ENCODE results near the gene TEKT1. TPM values are rescaled to one million over a fixed set of nuclear protein-coding genes. Genes with fewer than 3 reads are reported as not detected.

Gene TEKT1
- total RNA-seq, 1 experiment from 2014 or later: not detected

- Histone ChIP-seq H3K36me3 (ENCODE audit: control insufficient read depth, insufficient read depth, low read length) (no peaks in the 10 kb centered on the region), H3K27me3 (ENCODE audit: control insufficient read depth, insufficient read depth, low read length) (0 out of 2 replicates have a peak, but pooled peaks cover 3% of the 10 kb centered on the region), H3K9me3 (ENCODE audit: control insufficient read depth, insufficient read depth, low read depth, low read length) (no peaks in the 10 kb centered on the region), H3K4me3 (ENCODE audit: low read depth in 2 of 2, low read length in 2 of 2) (no peak overlapping the region), H3K4me1 (ENCODE audit: control insufficient read depth, insufficient read depth, low read length) (no peaks in the 10 kb centered on the region), H3K27ac (ENCODE audit: low read length) (no peak overlapping the region)
- ChIA-PET POLR2A (no interaction called here), CTCF (interaction anchor here (0.6 kb wide), 1 partner anchor 411 kb away, joined by 3 read pairs; no protein-coding TSS in a partner anchor)
- in situ Hi-C loops (cut with HindIII; ENCODE audit: low pct_unique_long_range_greater_than_20kb, low sequenced_read_pairs): no loop called here
- intact Hi-C loops (cut with micrococcal nuclease; ENCODE audit: unreplicated experiment): no loop called here
- TF ChIP-seq POLR2AphosphoS5 (IDR thresholded peaks at IDR 0.05; ENCODE audit: low read depth, low read length): no peak
- no peak for TF ChIP-seq CTCF (IDR thresholded peaks at IDR 0.05)
- no peak for TF ChIP-seq SIN3A (IDR thresholded peaks at IDR 0.05; ENCODE audit: borderline replicate concordance, insufficient read depth, low read depth, low read length)
- TF ChIP-seq TCF7L2 (IDR thresholded peaks at IDR 0.05; ENCODE audit: low read depth, low read length): no peak
- no peak for TF ChIP-seq REST (IDR thresholded peaks at IDR 0.05; ENCODE audit: insufficient read depth in 1 of 2, low read depth in 2 of 2, low read length in 1 of 2)
- ATAC-seq (no peak), DNase-seq (ENCODE audit: low read depth, low spot score) (no peak)
- no TSS peak for BruUV-seq (replicated peaks)
These were observed 19.2 kb downstream of the TEKT1 start for GRCh38 chr17:6812295-6812694.

GRCh38 chr17:6811510-6811909 is 20.0 kb downstream of the TEKT1 start:
- no peak overlapping the region for H3K4me3 ChIP-seq (ENCODE audit: low read depth in 2 of 2, low read length in 2 of 2)
- no peaks in the 10 kb centered on the region for H3K36me3 ChIP-seq (ENCODE audit: control insufficient read depth, insufficient read depth, low read length)
- BruUV-seq (replicated peaks): no TSS peak
- POLR2A ChIA-PET: no interaction called here
- intact Hi-C loops (cut with micrococcal nuclease; ENCODE audit: unreplicated experiment) (no loop called here), in situ Hi-C loops (cut with HindIII; ENCODE audit: low pct_unique_long_range_greater_than_20kb, low sequenced_read_pairs) (no loop called here)
- H3K4me1 ChIP-seq (ENCODE audit: control insufficient read depth, insufficient read depth, low read length): no peaks in the 10 kb centered on the region
- CTCF ChIA-PET: interaction anchor here (0.6 kb wide), 1 partner anchor 411 kb away, joined by 3 read pairs; no protein-coding TSS in a partner anchor
- DNase-seq (ENCODE audit: low read depth, low spot score) (no peak), ATAC-seq (no peak)
- H3K9me3 ChIP-seq (ENCODE audit: control insufficient read depth, insufficient read depth, low read depth, low read length): no peaks in the 10 kb centered on the region
- 0 out of 2 replicates have a peak, but pooled peaks cover 3% of the 10 kb centered on the region for H3K27me3 ChIP-seq (ENCODE audit: control insufficient read depth, insufficient read depth, low read length)
- no peak for TF ChIP-seq CTCF (IDR thresholded peaks at IDR 0.05)
- no peak for TF ChIP-seq REST (IDR thresholded peaks at IDR 0.05; ENCODE audit: insufficient read depth in 1 of 2, low read depth in 2 of 2, low read length in 1 of 2)
- no peak for TF ChIP-seq TCF7L2 (IDR thresholded peaks at IDR 0.05; ENCODE audit: low read depth, low read length)
- TF ChIP-seq SIN3A (IDR thresholded peaks at IDR 0.05; ENCODE audit: borderline replicate concordance, insufficient read depth, low read depth, low read length): no peak
- H3K27ac ChIP-seq (ENCODE audit: low read length): no peak overlapping the region
